GM23338 (cell line): Measurements from ENCODE around the gene SDHAF4.

Source experiments
- CREB1 ChIP-seq: fragments of 250-450 bp; sonication (Bioruptor Pico); IDR thresholded peaks from 2 replicates; pipeline ENCODE4 v1.5.0; 2020; ENCODE audit warnings: low read depth, mild to moderate bottlenecking, moderate library complexity
- CTCF ChIP-seq, 2 experiments: fragments of 200-600 bp in 1 of 2; sonication (generic) in 1 of 2; conservative IDR thresholded peaks; 2 replicates each; pipeline versions ENCODE4 v1.5.1 to v1.6.1; 2016 to 2017; ENCODE audit warnings: antibody characterized with exemption in 2 of 2, low read depth in 2 of 2, mild to moderate bottlenecking in 2 of 2, moderate library complexity in 1 of 2
- EZH2 ChIP-seq: fragments of 200-600 bp; sonication (generic); IDR thresholded peaks from one replicate; pipeline ENCODE4 v1.8.0; 2017; ENCODE audit warnings: antibody characterized with exemption, mild to moderate bottlenecking, low read depth; ENCODE audit not compliant: unreplicated experiment
- EZH2phosphoT487 ChIP-seq: fragments of 200-600 bp; sonication (generic); IDR thresholded peaks from one replicate; pipeline ENCODE4 v1.8.1; 2018; ENCODE audit warnings: antibody characterized with exemption; ENCODE audit not compliant: unreplicated experiment
- JUNB ChIP-seq: IDR thresholded peaks from one replicate; pipeline ENCODE4 v1.6.1; 2016; ENCODE audit warnings: antibody characterized with exemption; ENCODE audit not compliant: unreplicated experiment
- NANOG ChIP-seq: IDR thresholded peaks from 2 replicates; pipeline ENCODE4 v1.6.1; 2016; ENCODE audit warnings: antibody characterized with exemption, borderline replicate concordance
- POLR2AphosphoS5 ChIP-seq: IDR thresholded peaks from 2 replicates; pipeline ENCODE4 v1.6.1; 2016; ENCODE audit warnings: antibody characterized with exemption, low read depth
- ZNF114 ChIP-seq: fragments of 250-450 bp; sonication (Bioruptor Pico); IDR thresholded peaks from 2 replicates; pipeline ENCODE4 v1.5.0; 2020; ENCODE audit warnings: mild to moderate bottlenecking, moderate library complexity
- TF ChIP-seq, protein P1 (sequence below): IDR thresholded peaks from one replicate; pipeline ENCODE4 v1.6.1; 2018; ENCODE audit warnings: antibody characterized with exemption; ENCODE audit not compliant: unreplicated experiment
- TF ChIP-seq, protein P2 (sequence below): IDR thresholded peaks from 2 replicates; pipeline ENCODE4 v1.6.1; 2016; ENCODE audit warnings: antibody characterized with exemption

- TF ChIP-seq POLR2AphosphoS5 (no peak), CTCF (conservative IDR thresholded peaks at IDR 0.05; ENCODE audit: low read depth in 2 of 2) (no peak), CREB1 (CRISPR knock-in tag) (no peak), ZNF114 (CRISPR knock-in tag) (no peak), EZH2phosphoT487 (no peak), EZH2 (no peak), NANOG (no peak), JUNB (no peak)
- TF ChIP-seq, protein P1, sequence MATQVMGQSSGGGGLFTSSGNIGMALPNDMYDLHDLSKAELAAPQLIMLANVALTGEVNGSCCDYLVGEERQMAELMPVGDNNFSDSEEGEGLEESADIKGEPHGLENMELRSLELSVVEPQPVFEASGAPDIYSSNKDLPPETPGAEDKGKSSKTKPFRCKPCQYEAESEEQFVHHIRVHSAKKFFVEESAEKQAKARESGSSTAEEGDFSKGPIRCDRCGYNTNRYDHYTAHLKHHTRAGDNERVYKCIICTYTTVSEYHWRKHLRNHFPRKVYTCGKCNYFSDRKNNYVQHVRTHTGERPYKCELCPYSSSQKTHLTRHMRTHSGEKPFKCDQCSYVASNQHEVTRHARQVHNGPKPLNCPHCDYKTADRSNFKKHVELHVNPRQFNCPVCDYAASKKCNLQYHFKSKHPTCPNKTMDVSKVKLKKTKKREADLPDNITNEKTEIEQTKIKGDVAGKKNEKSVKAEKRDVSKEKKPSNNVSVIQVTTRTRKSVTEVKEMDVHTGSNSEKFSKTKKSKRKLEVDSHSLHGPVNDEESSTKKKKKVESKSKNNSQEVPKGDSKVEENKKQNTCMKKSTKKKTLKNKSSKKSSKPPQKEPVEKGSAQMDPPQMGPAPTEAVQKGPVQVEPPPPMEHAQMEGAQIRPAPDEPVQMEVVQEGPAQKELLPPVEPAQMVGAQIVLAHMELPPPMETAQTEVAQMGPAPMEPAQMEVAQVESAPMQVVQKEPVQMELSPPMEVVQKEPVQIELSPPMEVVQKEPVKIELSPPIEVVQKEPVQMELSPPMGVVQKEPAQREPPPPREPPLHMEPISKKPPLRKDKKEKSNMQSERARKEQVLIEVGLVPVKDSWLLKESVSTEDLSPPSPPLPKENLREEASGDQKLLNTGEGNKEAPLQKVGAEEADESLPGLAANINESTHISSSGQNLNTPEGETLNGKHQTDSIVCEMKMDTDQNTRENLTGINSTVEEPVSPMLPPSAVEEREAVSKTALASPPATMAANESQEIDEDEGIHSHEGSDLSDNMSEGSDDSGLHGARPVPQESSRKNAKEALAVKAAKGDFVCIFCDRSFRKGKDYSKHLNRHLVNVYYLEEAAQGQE: no peak
- TF ChIP-seq, protein P2, sequence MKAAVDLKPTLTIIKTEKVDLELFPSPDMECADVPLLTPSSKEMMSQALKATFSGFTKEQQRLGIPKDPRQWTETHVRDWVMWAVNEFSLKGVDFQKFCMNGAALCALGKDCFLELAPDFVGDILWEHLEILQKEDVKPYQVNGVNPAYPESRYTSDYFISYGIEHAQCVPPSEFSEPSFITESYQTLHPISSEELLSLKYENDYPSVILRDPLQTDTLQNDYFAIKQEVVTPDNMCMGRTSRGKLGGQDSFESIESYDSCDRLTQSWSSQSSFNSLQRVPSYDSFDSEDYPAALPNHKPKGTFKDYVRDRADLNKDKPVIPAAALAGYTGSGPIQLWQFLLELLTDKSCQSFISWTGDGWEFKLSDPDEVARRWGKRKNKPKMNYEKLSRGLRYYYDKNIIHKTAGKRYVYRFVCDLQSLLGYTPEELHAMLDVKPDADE: no peak
These were observed 69.9 kb downstream of the SDHAF4 start for GRCh38 chr6:70636596-70636995.
